IMR-90 (cell line): ENCODE data around the gene MBTPS1. TPM values are rescaled to one million over a fixed set of nuclear protein-coding genes. Genes with fewer than 3 reads are reported as not detected.
"Not testable (repeated sequence)": the region's sequence is repeated elsewhere in the genome, so short reads cannot be mapped to it uniquely, and the experiment has no call there.

Experiments
- ATAC-seq: fragments of 200-7000 bp; cut with Tn5 transposase; 2 replicates; pipeline ENCODE4 v1.9.1; 2020; ENCODE audit warnings: low read depth, mild to moderate bottlenecking, moderate library complexity
- BruUV-seq: library from RNA; stranded (reverse); fragments of 400-500 nt; replicated peaks from 2 replicates; lab custom pipeline; 2021; lab: Mats Ljungman, UMichigan
- CTCF ChIA-PET: fragments of 300-600 bp; formaldehyde crosslinking; extraction: SDS; loops from one replicate; lab custom pipeline; 2021; ENCODE audit warnings: antibody characterized with exemption; lab: Yijun Ruan, JAX
- POLR2A ChIA-PET: fragments of 300-600 bp; sonication (Branson Sonifier 250); formaldehyde crosslinking; loops from one replicate; lab custom pipeline; 2022; ENCODE audit warnings: antibody characterized with exemption; ENCODE audit not compliant: unreplicated experiment; lab: Charles Lee
- DNase-seq: peaks from one replicate; pipeline ENCODE4 v3.0.0; 2013
- H2AFZ ChIP-seq: replicated peaks from 2 replicates; pipeline ENCODE3; 2013; ENCODE audit warnings: low read length, mild to moderate bottlenecking; ENCODE audit not compliant: poor library complexity
- H2AK5ac ChIP-seq: 2 replicates; pipeline ENCODE4 v1.6.1; 2013; ENCODE audit warnings: low read depth, low read length, inconsistent platforms
- H2AK9ac ChIP-seq: replicated peaks from 2 replicates; pipeline ENCODE3; 2013; ENCODE audit warnings: mild to moderate bottlenecking, low read depth, low read length, moderate library complexity; ENCODE audit not compliant: poor library complexity
- H2BK120ac ChIP-seq: 2 replicates; pipeline ENCODE4 v1.6.1; 2013; ENCODE audit warnings: low read depth, low read length, inconsistent platforms
- H2BK15ac ChIP-seq: 3 replicates; pipeline ENCODE4 v1.6.1; 2013; ENCODE audit warnings: low read depth, low read length, inconsistent platforms
- H2BK20ac ChIP-seq: 2 replicates; pipeline ENCODE4 v1.6.1; 2013; ENCODE audit warnings: low read depth, mild to moderate bottlenecking, inconsistent platforms, low read length, moderate library complexity
- H2BK5ac ChIP-seq: 2 replicates; pipeline ENCODE4 v1.6.1; 2013; ENCODE audit warnings: mild to moderate bottlenecking, low read depth, low read length, inconsistent platforms; ENCODE audit not compliant: poor library complexity, severe bottlenecking
- H3K14ac ChIP-seq: replicated peaks from 2 replicates; pipeline ENCODE4 v1.6.1; 2013; ENCODE audit warnings: low read depth, low read length, inconsistent platforms
- H3K18ac ChIP-seq: 2 replicates; pipeline ENCODE4 v1.6.1; 2013; ENCODE audit warnings: low read depth, low read length, control low read depth
- H3K23ac ChIP-seq: 2 replicates; pipeline ENCODE4 v1.6.1; 2013; ENCODE audit warnings: low read depth, low read length, inconsistent platforms
- H3K27ac ChIP-seq: 2 replicates; pipeline ENCODE4 v1.5.1; 2013; ENCODE audit warnings: mild to moderate bottlenecking, control low read depth, low read length; ENCODE audit not compliant: insufficient read depth
- H3K27me3 ChIP-seq: 2 replicates; pipeline ENCODE4 v1.6.1; 2013; ENCODE audit warnings: low read length; ENCODE audit not compliant: control insufficient read depth, insufficient read depth
- H3K36me3 ChIP-seq: 2 replicates; pipeline ENCODE4 v1.6.1; 2013; ENCODE audit warnings: low read length, mixed read lengths; ENCODE audit not compliant: control insufficient read depth, insufficient read depth
- H3K4ac ChIP-seq: 2 replicates; pipeline ENCODE4 v1.6.1; 2013; ENCODE audit warnings: low read depth, low read length, inconsistent platforms
- H3K4me1 ChIP-seq: 2 replicates; pipeline ENCODE4 v1.6.1; 2013; ENCODE audit warnings: low read length, mixed read lengths; ENCODE audit not compliant: control insufficient read depth, insufficient read depth
- H3K4me2 ChIP-seq: 2 replicates; pipeline ENCODE4 v1.6.1; 2013; ENCODE audit warnings: low read depth, mild to moderate bottlenecking, control low read depth, low read length, moderate library complexity
- H3K4me3 ChIP-seq: 2 replicates; pipeline ENCODE4 v1.5.1; 2013; ENCODE audit warnings: low read depth, mild to moderate bottlenecking, control low read depth, low read length, moderate library complexity; ENCODE audit not compliant: insufficient read depth
- H3K56ac ChIP-seq: 2 replicates; pipeline ENCODE4 v1.6.1; 2013; ENCODE audit warnings: low read length, inconsistent platforms; ENCODE audit not compliant: insufficient read depth; ENCODE audit errors: extremely low read depth
- H3K79me1 ChIP-seq, 2 experiments: 2 replicates each; pipeline ENCODE4 v1.6.1; 2013; ENCODE audit warnings: low read length in 2 of 2, inconsistent platforms in 1 of 2, low read depth in 1 of 2
- H3K9ac ChIP-seq: 2 replicates; pipeline ENCODE4 v1.6.1; 2013; ENCODE audit warnings: low read depth, low read length, control low read depth
- H3K9me1 ChIP-seq: 2 replicates; pipeline ENCODE4 v1.6.1; 2013; ENCODE audit warnings: low read length, inconsistent platforms; ENCODE audit not compliant: insufficient read depth
- H3K9me3 ChIP-seq: 2 replicates; pipeline ENCODE4 v1.6.1; 2013; ENCODE audit warnings: low read length; ENCODE audit not compliant: control insufficient read depth, insufficient read depth
- H4K20me1 ChIP-seq: 2 replicates; pipeline ENCODE4 v1.6.1; 2013; ENCODE audit warnings: low read length, inconsistent platforms; ENCODE audit not compliant: insufficient read depth
- H4K5ac ChIP-seq: 2 replicates; pipeline ENCODE4 v1.6.1; 2013; ENCODE audit warnings: mild to moderate bottlenecking, low read depth, low read length, control low read depth
- H4K8ac ChIP-seq, 2 experiments: 2 replicates each; pipeline ENCODE4 v1.6.1; 2013; ENCODE audit warnings: low read depth in 2 of 2, low read length in 2 of 2, control low read depth in 1 of 2, inconsistent platforms in 1 of 2
- H4K91ac ChIP-seq: 2 replicates; pipeline ENCODE4 v1.6.1; 2013; ENCODE audit warnings: low read depth, low read length, inconsistent platforms; ENCODE audit not compliant: insufficient read depth
- WGBS, 2 experiments: methylation state at CpG; one replicate each; pipeline versions ENCODE4 v1.1.5 to v1.1.7; 2013; ENCODE audit warnings: missing lambda C conversion rate in 2 of 2; ENCODE audit not compliant: insufficient read length in 1 of 2; ENCODE audit errors: extremely low coverage in 2 of 2; 5-methylcytosine and 5-hydroxymethylcytosine counted together
- dilution Hi-C: fragments of 300-500 bp; cut with HindIII; formaldehyde crosslinking; loops from one replicate; pipeline ENCODE4 v1.14.3; 2018; ENCODE audit warnings: low sequenced_read_pairs; ENCODE audit not compliant: unreplicated experiment
- in situ Hi-C: fragments of 300-500 bp; cut with MboI; formaldehyde crosslinking; loops from 3 replicates; pipeline ENCODE4 v1.14.3; 2019; ENCODE audit warnings: low sequenced_read_pairs, inconsistent platforms, mixed read lengths
- intact Hi-C: fragments of 100-400 bp; cut with micrococcal nuclease; formaldehyde crosslinking; loops from 2 replicates; pipeline ENCODE4 v1.10.0; 2022
- polyA plus RNA-seq, 3 experiments: library from polyadenylated mRNA; depleted of rRNA; stranded (reverse); fragments of >200 nt; gene quantifications; 2 replicates each; pipeline ENCODE4 v1.2.3, GENCODE V29; 2012; ENCODE audit warnings: low replicate concordance in 1 of 3
- total RNA-seq: library from RNA; depleted of rRNA; stranded (reverse); fragments of >200 nt; gene quantifications from 2 replicates; pipeline ENCODE4 v1.2.3, GENCODE V29; 2012

The MBTPS1 gene
- total and polyA plus RNA-seq, 2 of the 4 experiments (the other 2 are of a cell fraction), result 59.0 to 70.4 TPM

- H3K9ac ChIP-seq, POLR2A ChIA-PET, H4K91ac ChIP-seq, H3K18ac ChIP-seq, H2AK9ac ChIP-seq, H4K5ac ChIP-seq, H3K23ac ChIP-seq, DNase-seq, H3K4me3 ChIP-seq, H3K9me3 ChIP-seq, H2BK15ac ChIP-seq, H3K56ac ChIP-seq, H2AFZ ChIP-seq, BruUV-seq, H3K14ac ChIP-seq, H2BK20ac ChIP-seq, H2BK120ac ChIP-seq, H3K4me1 ChIP-seq, dilution Hi-C loops, H3K27me3 ChIP-seq, H2BK5ac ChIP-seq, in situ Hi-C loops, H3K27ac ChIP-seq, H3K4me2 ChIP-seq, ATAC-seq, H4K8ac ChIP-seq, H2AK5ac ChIP-seq, CTCF ChIA-PET, H3K9me1 ChIP-seq, H3K36me3 ChIP-seq, H3K4ac ChIP-seq: not testable (repeated sequence)
- WGBS, 2 experiments, result 90% methylated on average over 2 of the region's 3 CpGs; no CpG with 5 or more reads in 1 of the 2 experiments
- Histone ChIP-seq H3K79me1 (peaks cover 32 to 63% of the 10 kb centered on the region in 2 experiments), H4K20me1 (peaks cover 35% of the 10 kb centered on the region)
- intact Hi-C loops, result loop anchor here (10.0 kb wide), 1 partner anchor 373 kb away; no protein-coding TSS in a partner anchor
Measured at GRCh38 chr16:84111949-84112348, 4.8 kb downstream of the MBTPS1 start.
